NCI-H146 treated with DMSO at 0.1 percent for 48 hours (cell line): ENCODE results near the gene CHAT.
"Not testable (repeated sequence)": the region's sequence is repeated elsewhere in the genome, so short reads cannot be mapped to it uniquely, and the experiment has no call there.

ENCODE experiments used
- DNase-seq: peaks from one replicate; lab custom pipeline; 2025; ENCODE audit not compliant: unreplicated experiment; lab: John Stamatoyannopoulos, UW

The CHAT gene

GRCh38 chr10:49679480-49679893, 65.7 kb downstream of the CHAT start, which contains the start of gene C10orf53:
Gene C10orf53, plus strand, starts transcription at chr10:49679651. Its CDS starts 47 bp downstream, at chr10:49679698.
- peak; percentile 58 for DNase-seq

- DNase-seq = not testable (repeated sequence)
Observed at GRCh38 chr10:49682449-49682848, 68.6 kb downstream of the CHAT start.

- no peak for DNase-seq
Observed at GRCh38 chr10:49682879-49683278, 69.0 kb downstream of the CHAT start.

- no peak for DNase-seq
Observed at GRCh38 chr10:49686651-49687050, 72.8 kb downstream of the CHAT start.

- no peak for DNase-seq
Observed at GRCh38 chr10:49688261-49688846, 74.5 kb downstream of the CHAT start.

GRCh38 chr10:49688920-49689319, 75.1 kb downstream of the CHAT start:
- DNase-seq = no peak

- no peak for DNase-seq
Observed at GRCh38 chr10:49689882-49690510, 76.2 kb downstream of the CHAT start.

- DNase-seq = no peak
Observed at GRCh38 chr10:49690698-49691356, 77.0 kb downstream of the CHAT start.

GRCh38 chr10:49691588-49691987, 77.8 kb downstream of the CHAT start:
- DNase-seq = no peak

GRCh38 chr10:49694466-49694865, 80.6 kb downstream of the CHAT start:
- no peak for DNase-seq

GRCh38 chr10:49696311-49696710, 82.5 kb downstream of the CHAT start:
- no peak for DNase-seq

GRCh38 chr10:49698679-49699078, 84.8 kb downstream of the CHAT start:
- no peak for DNase-seq

- DNase-seq = no peak
Observed at GRCh38 chr10:49700211-49700610, 86.4 kb downstream of the CHAT start.

- peak; percentile 19 for DNase-seq
Observed at GRCh38 chr10:49700997-49701396, 87.2 kb downstream of the CHAT start.

- no peak for DNase-seq
Observed at GRCh38 chr10:49707585-49707984, 93.7 kb downstream of the CHAT start.

- DNase-seq = no peak
Observed at GRCh38 chr10:49709934-49710333, 96.1 kb downstream of the CHAT start.

- no peak for DNase-seq
Observed at GRCh38 chr10:49710966-49711365, 97.1 kb downstream of the CHAT start.

- DNase-seq = no peak
Observed at GRCh38 chr10:49711481-49711880, 97.6 kb downstream of the CHAT start.

GRCh38 chr10:49713266-49713665, 99.4 kb downstream of the CHAT start:
- DNase-seq = no peak
